H1 (cell line): ENCODE measurements around the gene RYR3. TPM values are rescaled to one million over a fixed set of nuclear protein-coding genes. Genes with fewer than 3 reads are reported as not detected.

Experiments
- CTCF ChIA-PET: fragments of 300-600 bp; sonication (Branson Sonifier 250); formaldehyde crosslinking; loops from one replicate; lab custom pipeline; 2021; ENCODE audit not compliant: partially characterized antibody; lab: Charles Lee
- POLR2A ChIA-PET: fragments of 300-600 bp; sonication (Branson Sonifier 250); formaldehyde crosslinking; loops from one replicate; lab custom pipeline; 2021; ENCODE audit warnings: inconsistent platforms; ENCODE audit not compliant: partially characterized antibody; lab: Charles Lee
- DNase-seq, 2 experiments: peaks; one replicate each; pipeline versions ENCODE4 v3.0.0 to v3.0.0-alpha.2; 2010 to 2022; ENCODE audit warnings: low spot score in 2 of 2, low read depth in 1 of 2, mixed read lengths in 1 of 2
- FAIRE-seq: peaks from 2 replicates; lab custom pipeline; 2011; peaks lifted over from hg19 to GRCh38; lab: Jason Lieb, UNC
- H2AFZ ChIP-seq: 2 replicates; pipeline ENCODE4 v1.8.1; 2012; ENCODE audit warnings: low read length, inconsistent platforms
- H2AK5ac ChIP-seq: 2 replicates; pipeline ENCODE4 v1.6.1; 2013; ENCODE audit warnings: low read depth, low read length
- H2BK120ac ChIP-seq: replicated peaks from 2 replicates; pipeline ENCODE3; 2013; ENCODE audit warnings: low read depth, low read length, inconsistent platforms
- H2BK12ac ChIP-seq: 2 replicates; pipeline ENCODE4 v1.6.1; 2013; ENCODE audit warnings: low read depth, low read length
- H2BK15ac ChIP-seq: 2 replicates; pipeline ENCODE4 v1.6.1; 2013; ENCODE audit warnings: low read length
- H2BK20ac ChIP-seq: 2 replicates; pipeline ENCODE4 v1.6.1; 2013; ENCODE audit warnings: low read length
- H2BK5ac ChIP-seq: 2 replicates; pipeline ENCODE4 v1.6.1; 2013; ENCODE audit warnings: low read depth, low read length
- H3K14ac ChIP-seq: 2 replicates; pipeline ENCODE4 v1.6.1; 2013; ENCODE audit warnings: inconsistent platforms; ENCODE audit not compliant: insufficient read length
- H3K18ac ChIP-seq: 2 replicates; pipeline ENCODE4 v1.6.1; 2013; ENCODE audit warnings: low read length; ENCODE audit errors: extremely low read depth
- H3K23ac ChIP-seq: 2 replicates; pipeline ENCODE4 v1.6.1; 2013; ENCODE audit warnings: inconsistent platforms; ENCODE audit not compliant: insufficient read length
- H3K23me2 ChIP-seq: 2 replicates; pipeline ENCODE4 v1.6.1; 2013; ENCODE audit warnings: low read depth, low read length
- H3K27ac ChIP-seq: 2 replicates; pipeline ENCODE4 v1.6.1; 2011; ENCODE audit warnings: low read depth, low read length, inconsistent platforms
- H3K27me3 ChIP-seq, 4 experiments: replicated peaks in 1 of 4; 1 replicate in 1 of 4; 2 replicates in 3 of 4; pipeline versions ENCODE4 v1.6.1 to v1.8.1; 2011 to 2013; ENCODE audit warnings: low read length in 3 of 4, mild to moderate bottlenecking in 3 of 4, inconsistent platforms in 2 of 4, mixed read lengths in 2 of 4, moderate library complexity in 1 of 4; ENCODE audit not compliant: control insufficient read depth in 3 of 4, insufficient read depth in 3 of 4; ENCODE audit errors: extremely low read depth in 1 of 4
- H3K36me3 ChIP-seq, 4 experiments: 2 replicates each; pipeline versions ENCODE4 v1.6.1 to v1.8.1; 2011 to 2013; ENCODE audit warnings: mild to moderate bottlenecking in 4 of 4, low read length in 3 of 4, moderate library complexity in 2 of 4, control low read depth in 1 of 4, inconsistent platforms in 1 of 4; ENCODE audit not compliant: insufficient read depth in 4 of 4, control insufficient read depth in 2 of 4
- H3K4ac ChIP-seq: replicated peaks from 2 replicates; pipeline ENCODE3; 2013; ENCODE audit warnings: low read length, low read depth, mixed read lengths, inconsistent platforms; ENCODE audit not compliant: insufficient read length
- H3K4me1 ChIP-seq, 4 experiments: replicated peaks in 1 of 4; 1 replicate in 1 of 4; 2 replicates in 3 of 4; pipeline versions ENCODE4 v1.6.1 to v1.8.1; 2011 to 2013; ENCODE audit warnings: low read length in 3 of 4, inconsistent platforms in 2 of 4, mixed read lengths in 1 of 4; ENCODE audit not compliant: insufficient read depth in 4 of 4, control insufficient read depth in 3 of 4
- H3K4me2 ChIP-seq, 2 experiments: 2 replicates each; pipeline versions ENCODE4 v1.6.1 to v1.8.1; 2011 to 2013; ENCODE audit warnings: low read depth in 2 of 2, low read length in 2 of 2, control low read depth in 1 of 2, inconsistent platforms in 1 of 2, mild to moderate bottlenecking in 1 of 2; ENCODE audit not compliant: insufficient read depth in 1 of 2
- H3K4me3 ChIP-seq, 4 experiments: fragments of 200-600, 300-600 bp in 1 of 4; sonication (generic), shearing (Covaris generic), sonication (Bioruptor Twin) in 1 of 4; 2 replicates each; pipeline versions ENCODE4 v1.5.1 to v1.8.1; 2011 to 2016; ENCODE audit warnings: low read length in 4 of 4, low read depth in 3 of 4, control low read depth in 2 of 4, inconsistent platforms in 2 of 4, mild to moderate bottlenecking in 2 of 4, mixed read lengths in 1 of 4, moderate library complexity in 1 of 4; ENCODE audit not compliant: insufficient read depth in 2 of 4; ENCODE audit errors: extremely low read depth in 1 of 4
- H3K56ac ChIP-seq: replicated peaks from 2 replicates; pipeline ENCODE3; 2013; ENCODE audit warnings: low read depth, mild to moderate bottlenecking, mixed read lengths, low read length, inconsistent platforms; ENCODE audit not compliant: insufficient read length
- H3K79me1 ChIP-seq: 2 replicates; pipeline ENCODE4 v1.6.1; 2013; ENCODE audit warnings: low read depth, low read length, control low read depth
- H3K79me2 ChIP-seq, 2 experiments: 2 replicates each; pipeline versions ENCODE4 v1.6.1 to v1.8.1; 2012 to 2013; ENCODE audit warnings: low read length in 2 of 2, mild to moderate bottlenecking in 2 of 2, inconsistent platforms in 1 of 2; ENCODE audit not compliant: insufficient read depth in 2 of 2, control insufficient read depth in 1 of 2
- H3K9ac ChIP-seq, 4 experiments: replicated peaks in 1 of 4; 1 replicate in 1 of 4; 2 replicates in 3 of 4; pipeline versions ENCODE4 v1.6.1 to v1.8.1; 2011 to 2013; ENCODE audit warnings: low read depth in 3 of 4, low read length in 3 of 4, control low read depth in 2 of 4, mild to moderate bottlenecking in 2 of 4, moderate library complexity in 2 of 4, inconsistent platforms in 1 of 4; ENCODE audit errors: extremely low read depth in 1 of 4
- H3K9me3 ChIP-seq, 2 experiments: 2 replicates each; pipeline versions ENCODE4 v1.6.1 to v1.8.1; 2012 to 2013; ENCODE audit warnings: mild to moderate bottlenecking in 2 of 2, moderate library complexity in 2 of 2, control low read depth in 1 of 2, inconsistent platforms in 1 of 2, low read depth in 1 of 2, low read length in 1 of 2, mixed read lengths in 1 of 2; ENCODE audit not compliant: insufficient read depth in 2 of 2
- H4K20me1 ChIP-seq, 2 experiments: replicated peaks in 1 of 2; 2 replicates each; pipeline versions ENCODE3 to v1.8.1; 2011 to 2013; ENCODE audit warnings: inconsistent platforms in 2 of 2, low read length in 2 of 2, mild to moderate bottlenecking in 1 of 2; ENCODE audit not compliant: insufficient read depth in 2 of 2, control insufficient read depth in 1 of 2
- H4K5ac ChIP-seq: 2 replicates; pipeline ENCODE4 v1.6.1; 2013; ENCODE audit warnings: low read length, low read depth, mixed read lengths, inconsistent platforms; ENCODE audit not compliant: insufficient read length
- H4K8ac ChIP-seq: 2 replicates; pipeline ENCODE4 v1.8.0; 2013; ENCODE audit warnings: mild to moderate bottlenecking, moderate library complexity, low read length, inconsistent platforms; ENCODE audit not compliant: insufficient read depth; ENCODE audit errors: extremely low read depth
- H4K91ac ChIP-seq: replicated peaks from 2 replicates; pipeline ENCODE3; 2013; ENCODE audit warnings: low read length, mixed read lengths, inconsistent platforms; ENCODE audit not compliant: insufficient read length
- BACH1 ChIP-seq: IDR thresholded peaks from 2 replicates; pipeline ENCODE4 v1.6.1; 2012; ENCODE audit warnings: low read length, improper control_type of control experiment
- BCL11A ChIP-seq, 2 experiments: IDR thresholded peaks; one replicate each; pipeline ENCODE4 v1.6.1; 2011; ENCODE audit warnings: low read depth in 2 of 2, low read length in 2 of 2, mild to moderate bottlenecking in 2 of 2
- EZH2 ChIP-seq: fragments of 200-600 bp; sonication (generic); IDR thresholded peaks from 2 replicates; pipeline ENCODE4 v1.7.1; 2012; ENCODE audit warnings: low read depth, mild to moderate bottlenecking, moderate library complexity, low read length, inconsistent platforms; ENCODE audit not compliant: severe bottlenecking
- HDAC2 ChIP-seq, 2 experiments: fragments of 300-600 bp in 1 of 2; sonication (generic) in 1 of 2; IDR thresholded peaks; 2 replicates each; pipeline ENCODE4 v1.6.1; 2011 to 2012; ENCODE audit warnings: low read depth in 2 of 2, low read length in 2 of 2, mild to moderate bottlenecking in 2 of 2, moderate library complexity in 2 of 2, borderline replicate concordance in 1 of 2, inconsistent platforms in 1 of 2
- KDM1A ChIP-seq: fragments of 200-600, 300-600 bp; sonication (generic); IDR thresholded peaks from 2 replicates; pipeline ENCODE4 v1.7.1; 2016; ENCODE audit warnings: mild to moderate bottlenecking, low read length, borderline replicate concordance
- RAD21 ChIP-seq, 2 experiments: IDR thresholded peaks in 1 of 2; conservative IDR thresholded peaks in 1 of 2; 2 replicates each; pipeline ENCODE4 v1.6.1; 2011; ENCODE audit warnings: low read depth in 2 of 2, low read length in 2 of 2, improper control_type of control experiment in 1 of 2, inconsistent platforms in 1 of 2, mild to moderate bottlenecking in 1 of 2, moderate library complexity in 1 of 2
- RXRA ChIP-seq: IDR thresholded peaks from 2 replicates; pipeline ENCODE4 v1.6.1; 2011; ENCODE audit warnings: low read depth, mild to moderate bottlenecking, low read length, moderate library complexity; ENCODE audit not compliant: insufficient read depth
- SP1 ChIP-seq: IDR thresholded peaks from 2 replicates; pipeline ENCODE4 v1.6.1; 2011; ENCODE audit warnings: low read depth, low read length
- SRF ChIP-seq: IDR thresholded peaks from 2 replicates; pipeline ENCODE4 v1.6.1; 2011; ENCODE audit warnings: mild to moderate bottlenecking, low read depth, low read length, moderate library complexity
- TBP ChIP-seq: IDR thresholded peaks from 2 replicates; pipeline ENCODE4 v1.6.1; 2011; ENCODE audit warnings: low read depth, low read length, improper control_type of control experiment
- YY1 ChIP-seq: IDR thresholded peaks from 2 replicates; pipeline ENCODE4 v1.6.1; 2011; ENCODE audit warnings: low read depth, mild to moderate bottlenecking, low read length
- WGBS, 2 experiments: shearing (Covaris generic) in 1 of 2; methylation state at CpG; one replicate each; pipeline versions ENCODE4 v1.1.6 to v1.1.7; 2013 to 2015; ENCODE audit warnings: low lambda C conversion rate in 2 of 2, mixed read lengths in 2 of 2, inconsistent platforms in 1 of 2, low coverage in 1 of 2, missing lambda C conversion rate in 1 of 2; ENCODE audit not compliant: insufficient replicate concordance in 2 of 2, insufficient coverage in 1 of 2, insufficient read length in 1 of 2; ENCODE audit errors: extremely low coverage in 1 of 2, missing lambda C conversion rate in 1 of 2; 5-methylcytosine and 5-hydroxymethylcytosine counted together
- polyA plus RNA-seq, 7 experiments: library from polyadenylated mRNA; depleted of rRNA in 3 of 7; stranded (reverse) in 5 of 7; unstranded in 2 of 7; fragments of >200 nt in 5 of 7; fragments of 200-250 nt in 2 of 7; gene quantifications; 1 replicate in 5 of 7; 2 replicates in 1 of 7; 4 replicates in 1 of 7; pipeline versions ENCODE4 v1.2.1 to v1.2.3, GENCODE V29; 2011 to 2013; ENCODE audit warnings: missing spikeins in 2 of 7, mixed read lengths in 2 of 7
- total RNA-seq: library from RNA; stranded (reverse); fragmentation: NEBNext Ultra II Directional; extraction: Animal tissue kit (Norgen Biotek cat#: 25700); gene quantifications from 2 replicates; pipeline ENCODE4 v1.2.1, GENCODE V29; 2021
- TF ChIP-seq, protein P1 (sequence below): IDR thresholded peaks from 2 replicates; pipeline ENCODE4 v1.6.1; 2011; ENCODE audit warnings: low read length, improper control_type of control experiment

RYR3 gene
- total and polyA plus RNA-seq, 2 of the 8 experiments (the other 6 are each of a cell fraction or from before 2014, with no cell fraction given), result 0.33 to 3.4 TPM

DNA sequence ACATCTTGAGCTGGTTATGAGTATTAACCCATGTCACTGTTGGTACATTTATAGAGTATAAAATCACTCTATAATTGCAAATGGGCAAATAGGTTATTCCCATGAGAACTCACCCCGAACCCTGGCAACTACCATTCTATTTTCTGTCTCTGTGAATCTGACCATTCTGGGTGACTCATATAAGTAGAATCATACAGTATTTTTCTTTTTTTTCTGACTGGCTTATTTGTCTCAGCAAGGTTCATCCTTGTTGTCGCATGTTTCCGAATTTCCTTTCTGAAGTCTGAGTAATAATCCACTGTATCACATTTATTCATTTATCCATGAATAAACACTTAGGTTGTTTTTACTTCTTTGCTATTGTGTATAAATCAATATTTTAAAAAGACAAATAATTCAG is 597.6 kb downstream of the RYR3 start:
- no peak overlapping the region for H4K91ac ChIP-seq
- no peak overlapping the region for H2BK120ac ChIP-seq
- no peak overlapping the region for H4K5ac ChIP-seq
- 91% methylated on average over 3 of the region's 3 CpGs; no CpG with 5 or more reads in 1 of the 2 experiments for WGBS, 2 experiments
- H3K14ac ChIP-seq, result no peak overlapping the region
- H2AK5ac ChIP-seq, result no peak overlapping the region
- H2BK15ac ChIP-seq, result no peak overlapping the region
- H3K4me2 ChIP-seq, result no peak overlapping the region
- no peak overlapping the region for H3K27ac ChIP-seq
- CTCF ChIA-PET, result interaction anchor here (0.7 to 1.0 kb wide), 2 partner anchors 10 to 64 kb away, joined by 3 read pairs; no protein-coding TSS in a partner anchor
- POLR2A ChIA-PET, result interaction anchor here (0.7 kb wide), 1 partner anchor 21 kb away, joined by 3 read pairs; no protein-coding TSS in a partner anchor
- no peak overlapping the region for H3K56ac ChIP-seq
- no peak overlapping the region for H4K8ac ChIP-seq
- no peaks in the 10 kb centered on the region for H3K27me3 ChIP-seq
- H3K23me2 ChIP-seq, result no peaks in the 10 kb centered on the region
- H3K18ac ChIP-seq, result no peak overlapping the region
- no peak overlapping the region for H3K23ac ChIP-seq
- no peak overlapping the region for H3K4me3 ChIP-seq
- H3K79me2 ChIP-seq, result no peaks in the 10 kb centered on the region
- no peaks in the 10 kb centered on the region for H3K36me3 ChIP-seq
- no peaks in the 10 kb centered on the region for H3K9me3 ChIP-seq
- no peaks in the 10 kb centered on the region for H4K20me1 ChIP-seq
- H2AFZ ChIP-seq, result no peak overlapping the region
- no peak overlapping the region for H2BK5ac ChIP-seq
- no peak for FAIRE-seq
- no peak for DNase-seq
- H2BK20ac ChIP-seq, result no peak overlapping the region
- H3K4ac ChIP-seq, result no peak overlapping the region
- peaks cover 0 to 4% (median 4%) of the 10 kb centered on the region in 4 experiments; a peak in 3 of 7 replicates for H3K4me1 ChIP-seq
- H3K79me1 ChIP-seq, result no peaks in the 10 kb centered on the region
- no peak overlapping the region for H3K9ac ChIP-seq
- no peak overlapping the region for H2BK12ac ChIP-seq
- TF ChIP-seq SP1 (no peak), EZH2 (no peak), TBP (no peak), HDAC2 (IDR thresholded peaks at IDR 0.05; ENCODE audit: borderline replicate concordance in 1 of 2, low read depth in 2 of 2, low read length in 2 of 2) (no peak), KDM1A (no peak), RAD21 (IDR thresholded peaks at IDR 0.05 in 1 of 2, conservative IDR thresholded peaks at IDR 0.05 in 1 of 2; ENCODE audit: low read depth in 2 of 2, low read length in 2 of 2) (no peak), SRF (no peak), RXRA (no peak), BACH1 (no peak), BCL11A (IDR thresholded peaks at IDR 0.05; ENCODE audit: low read depth in 2 of 2, low read length in 2 of 2) (no peak), YY1 (no peak)
- TF ChIP-seq, protein P1, sequence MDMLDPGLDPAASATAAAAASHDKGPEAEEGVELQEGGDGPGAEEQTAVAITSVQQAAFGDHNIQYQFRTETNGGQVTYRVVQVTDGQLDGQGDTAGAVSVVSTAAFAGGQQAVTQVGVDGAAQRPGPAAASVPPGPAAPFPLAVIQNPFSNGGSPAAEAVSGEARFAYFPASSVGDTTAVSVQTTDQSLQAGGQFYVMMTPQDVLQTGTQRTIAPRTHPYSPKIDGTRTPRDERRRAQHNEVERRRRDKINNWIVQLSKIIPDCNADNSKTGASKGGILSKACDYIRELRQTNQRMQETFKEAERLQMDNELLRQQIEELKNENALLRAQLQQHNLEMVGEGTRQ, result no peak
